ENCODE results near the gene SHROOM4.

DNA sequence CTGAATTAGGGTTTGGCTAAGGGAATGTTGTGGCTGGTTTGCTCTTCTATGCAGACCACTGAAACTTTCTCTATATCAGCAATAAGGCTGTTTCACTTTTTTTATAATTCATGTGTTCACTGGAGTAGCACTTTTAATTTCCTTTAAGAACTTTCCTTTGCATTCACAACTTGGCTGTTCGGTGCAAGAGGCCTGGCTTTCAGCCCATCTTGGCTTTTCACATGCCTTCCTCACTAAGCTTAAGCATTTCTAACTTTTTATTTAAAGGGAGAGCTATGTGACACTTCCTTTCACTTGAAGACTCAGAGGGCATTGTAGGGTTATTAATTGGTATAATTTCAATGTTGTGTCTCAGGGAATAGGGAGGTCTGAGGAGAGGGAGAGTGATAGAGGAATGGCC, 142.3 kb downstream of the SHROOM4 start:
- TF ChIP-seq ZBTB33 (IDR thresholded peaks at IDR 0.05; ENCODE audit: extremely low read depth, insufficient replicate concordance, low read length) (no peak), CTCF (IDR thresholded peaks at IDR 0.05 in 2 of 3, conservative IDR thresholded peaks at IDR 0.05 in 1 of 3; ENCODE audit: borderline replicate concordance in 1 of 3, insufficient read depth in 1 of 3, low read depth in 2 of 3, low read length in 2 of 3) (no peak), CBX3 (IDR thresholded peaks at IDR 0.05; ENCODE audit: low read depth) (no peak), EZH2 (IDR thresholded peaks at IDR 0.05) (no peak), RAD21 (IDR thresholded peaks at IDR 0.05; ENCODE audit: low read depth) (no peak), YY1 (IDR thresholded peaks at IDR 0.05; ENCODE audit: extremely low read depth, insufficient replicate concordance, low read depth, low read length) (no peak), TCF7L2 (IDR thresholded peaks at IDR 0.05; ENCODE audit: borderline replicate concordance, extremely low read depth, insufficient read depth, insufficient read length) (no peak), SIN3A (IDR thresholded peaks at IDR 0.05; ENCODE audit: low read depth) (no peak)
